ENCODE measurements around the gene HOOK2.

HOOK2 gene

DNA sequence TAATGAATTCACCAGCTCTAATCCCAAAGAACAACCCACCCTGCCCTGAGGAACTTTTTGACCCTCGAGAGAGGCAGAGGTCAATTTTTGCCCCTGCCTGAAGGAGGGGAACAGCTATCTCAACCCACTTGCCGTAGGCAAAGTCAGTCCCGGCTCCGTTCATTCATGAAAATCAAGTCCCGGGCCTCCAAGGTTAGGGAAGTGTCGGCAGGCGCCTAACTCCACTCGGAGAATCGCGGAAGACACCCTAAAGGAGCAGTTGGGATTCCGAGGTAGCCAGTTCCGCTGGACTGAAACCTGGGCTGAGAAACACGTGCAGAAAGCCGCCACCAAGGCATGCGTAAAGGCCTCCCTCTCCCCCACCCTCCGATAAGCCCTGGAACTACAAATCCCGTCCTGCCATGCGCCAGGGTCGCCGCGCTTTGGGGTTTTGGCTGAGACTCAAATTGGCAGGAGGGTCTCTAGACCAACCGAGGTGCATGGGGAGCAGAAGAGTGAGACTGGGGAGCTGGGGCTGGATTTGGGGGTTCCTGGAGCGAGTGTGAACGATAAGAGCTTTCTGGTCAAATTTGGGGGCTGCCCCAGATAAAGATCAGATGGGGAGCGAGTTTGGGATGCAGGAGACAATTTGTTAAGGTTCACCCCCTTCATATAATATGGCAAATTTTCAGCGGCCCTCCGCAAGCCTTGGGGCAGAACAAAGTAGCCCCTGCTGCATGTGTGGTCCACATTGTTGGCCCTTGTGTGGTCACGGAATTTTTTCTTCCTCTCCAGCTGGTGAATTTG lies 51.5 kb downstream of the HOOK2 start, which contains the start of gene TNPO2 (continued):
- TF ChIP-seq ZNF600 (tag by site-specific recombination; IDR thresholded peaks at IDR 0.05) (0 out of 2 replicates have a peak, but pooled peaks have one; percentile 53), ZNF626 (tag by site-specific recombination; IDR thresholded peaks at IDR 0.05) (no peak), SP7 (tag by site-specific recombination; IDR thresholded peaks at IDR 0.05) (peak; percentile 20; the same call in 1 of the 2 replicates), ZNF423 (tag by site-specific recombination; IDR thresholded peaks at IDR 0.05) (no peak), ZNF664 (tag by site-specific recombination; IDR thresholded peaks at IDR 0.05) (no peak), ZNF362 (tag by site-specific recombination; IDR thresholded peaks at IDR 0.05) (no peak), SALL2 (tag by site-specific recombination; IDR thresholded peaks at IDR 0.05; ENCODE audit: borderline replicate concordance) (no peak), ZNF76 (tag by site-specific recombination; IDR thresholded peaks at IDR 0.05; ENCODE audit: borderline replicate concordance, low read depth) (peak; percentile 93), ZSCAN18 (tag by site-specific recombination; IDR thresholded peaks at IDR 0.05) (no peak), ZNF23 (tag by site-specific recombination; IDR thresholded peaks at IDR 0.05; ENCODE audit: borderline replicate concordance) (no peak), ZNF341 (tag by site-specific recombination; IDR thresholded peaks at IDR 0.05; ENCODE audit: low read depth) (peak; percentile 87; the same call in 1 of the 2 replicates), ZNF394 (tag by site-specific recombination; IDR thresholded peaks at IDR 0.05; ENCODE audit: borderline replicate concordance) (no peak), ZNF138 (tag by site-specific recombination; IDR thresholded peaks at IDR 0.05; ENCODE audit: borderline replicate concordance) (no peak), ZNF660 (tag by site-specific recombination; IDR thresholded peaks at IDR 0.05) (no peak), BCL11A (tag by site-specific recombination; IDR thresholded peaks at IDR 0.05; ENCODE audit: low read depth) (no peak), ZNF785 (tag by site-specific recombination; IDR thresholded peaks at IDR 0.05) (no peak), ZNF248 (tag by site-specific recombination; IDR thresholded peaks at IDR 0.05) (no peak), CTCF (tag by site-specific recombination; IDR thresholded peaks at IDR 0.05) (no peak), ZNF791 (tag by site-specific recombination; IDR thresholded peaks at IDR 0.05) (no peak), GLIS2 (tag by site-specific recombination; IDR thresholded peaks at IDR 0.05) (no peak), KLF8 (tag by site-specific recombination; IDR thresholded peaks at IDR 0.05) (0 out of 2 replicates have a peak, but pooled peaks have one; percentile 11)
- TF ChIP-seq, protein P1, sequence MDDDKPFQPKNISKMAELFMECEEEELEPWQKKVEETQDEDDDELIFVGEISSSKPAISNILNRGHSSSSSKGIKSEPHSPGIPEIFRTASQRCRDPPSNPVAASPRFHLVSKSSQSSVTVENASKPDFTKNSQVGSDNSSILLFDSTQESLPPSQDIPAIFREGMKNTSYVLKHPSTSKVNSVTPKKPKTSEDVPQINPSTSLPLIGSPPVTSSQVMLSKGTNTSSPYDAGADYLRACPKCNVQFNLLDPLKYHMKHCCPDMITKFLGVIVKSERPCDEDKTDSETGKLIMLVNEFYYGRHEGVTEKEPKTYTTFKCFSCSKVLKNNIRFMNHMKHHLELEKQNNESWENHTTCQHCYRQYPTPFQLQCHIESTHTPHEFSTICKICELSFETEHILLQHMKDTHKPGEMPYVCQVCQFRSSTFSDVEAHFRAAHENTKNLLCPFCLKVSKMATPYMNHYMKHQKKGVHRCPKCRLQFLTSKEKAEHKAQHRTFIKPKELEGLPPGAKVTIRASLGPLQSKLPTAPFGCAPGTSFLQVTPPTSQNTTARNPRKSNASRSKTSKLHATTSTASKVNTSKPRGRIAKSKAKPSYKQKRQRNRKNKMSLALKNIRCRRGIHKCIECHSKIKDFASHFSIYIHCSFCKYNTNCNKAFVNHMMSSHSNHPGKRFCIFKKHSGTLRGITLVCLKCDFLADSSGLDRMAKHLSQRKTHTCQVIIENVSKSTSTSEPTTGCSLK (tag by site-specific recombination; IDR thresholded peaks at IDR 0.05): no peak
- TF ChIP-seq, protein P2, sequence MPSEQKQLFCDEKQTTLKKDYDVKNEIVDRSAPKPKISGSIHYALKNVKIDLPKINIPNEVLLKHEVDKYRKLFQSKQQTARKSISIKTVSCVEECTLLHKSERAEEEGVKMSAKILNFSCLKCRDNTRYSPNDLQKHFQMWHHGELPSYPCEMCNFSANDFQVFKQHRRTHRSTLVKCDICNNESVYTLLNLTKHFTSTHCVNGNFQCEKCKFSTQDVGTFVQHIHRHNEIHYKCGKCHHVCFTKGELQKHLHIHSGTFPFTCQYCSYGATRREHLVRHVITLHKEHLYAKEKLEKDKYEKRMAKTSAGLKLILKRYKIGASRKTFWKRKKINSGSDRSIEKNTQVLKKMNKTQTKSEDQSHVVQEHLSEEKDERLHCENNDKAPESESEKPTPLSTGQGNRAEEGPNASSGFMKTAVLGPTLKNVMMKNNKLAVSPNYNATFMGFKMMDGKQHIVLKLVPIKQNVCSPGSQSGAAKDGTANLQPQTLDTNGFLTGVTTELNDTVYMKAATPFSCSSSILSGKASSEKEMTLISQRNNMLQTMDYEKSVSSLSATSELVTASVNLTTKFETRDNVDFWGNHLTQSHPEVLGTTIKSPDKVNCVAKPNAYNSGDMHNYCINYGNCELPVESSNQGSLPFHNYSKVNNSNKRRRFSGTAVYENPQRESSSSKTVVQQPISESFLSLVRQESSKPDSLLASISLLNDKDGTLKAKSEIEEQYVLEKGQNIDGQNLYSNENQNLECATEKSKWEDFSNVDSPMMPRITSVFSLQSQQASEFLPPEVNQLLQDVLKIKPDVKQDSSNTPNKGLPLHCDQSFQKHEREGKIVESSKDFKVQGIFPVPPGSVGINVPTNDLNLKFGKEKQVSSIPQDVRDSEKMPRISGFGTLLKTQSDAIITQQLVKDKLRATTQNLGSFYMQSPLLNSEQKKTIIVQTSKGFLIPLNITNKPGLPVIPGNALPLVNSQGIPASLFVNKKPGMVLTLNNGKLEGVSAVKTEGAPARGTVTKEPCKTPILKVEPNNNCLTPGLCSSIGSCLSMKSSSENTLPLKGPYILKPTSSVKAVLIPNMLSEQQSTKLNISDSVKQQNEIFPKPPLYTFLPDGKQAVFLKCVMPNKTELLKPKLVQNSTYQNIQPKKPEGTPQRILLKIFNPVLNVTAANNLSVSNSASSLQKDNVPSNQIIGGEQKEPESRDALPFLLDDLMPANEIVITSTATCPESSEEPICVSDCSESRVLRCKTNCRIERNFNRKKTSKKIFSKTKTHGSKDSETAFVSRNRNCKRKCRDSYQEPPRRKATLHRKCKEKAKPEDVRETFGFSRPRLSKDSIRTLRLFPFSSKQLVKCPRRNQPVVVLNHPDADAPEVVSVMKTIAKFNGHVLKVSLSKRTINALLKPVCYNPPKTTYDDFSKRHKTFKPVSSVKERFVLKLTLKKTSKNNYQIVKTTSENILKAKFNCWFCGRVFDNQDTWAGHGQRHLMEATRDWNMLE (tag by site-specific recombination; conservative IDR thresholded peaks at IDR 0.05; ENCODE audit: low read depth): no peak
- TF ChIP-seq, protein P3, sequence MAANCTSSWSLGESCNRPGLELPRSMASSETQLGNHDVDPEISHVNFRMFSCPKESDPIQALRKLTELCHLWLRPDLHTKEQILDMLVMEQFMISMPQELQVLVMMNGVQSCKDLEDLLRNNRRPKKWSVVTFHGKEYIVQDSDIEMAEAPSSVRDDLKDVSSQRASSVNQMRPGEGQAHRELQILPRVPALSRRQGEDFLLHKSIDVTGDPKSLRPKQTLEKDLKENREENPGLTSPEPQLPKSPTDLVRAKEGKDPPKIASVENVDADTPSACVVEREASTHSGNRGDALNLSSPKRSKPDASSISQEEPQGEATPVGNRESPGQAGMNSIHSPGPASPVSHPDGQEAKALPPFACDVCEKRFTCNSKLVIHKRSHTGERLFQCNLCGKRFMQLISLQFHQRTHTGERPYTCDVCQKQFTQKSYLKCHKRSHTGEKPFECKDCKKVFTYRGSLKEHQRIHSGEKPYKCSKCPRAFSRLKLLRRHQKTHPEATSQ (tag by site-specific recombination; IDR thresholded peaks at IDR 0.05): no peak
- TF ChIP-seq, protein P4, sequence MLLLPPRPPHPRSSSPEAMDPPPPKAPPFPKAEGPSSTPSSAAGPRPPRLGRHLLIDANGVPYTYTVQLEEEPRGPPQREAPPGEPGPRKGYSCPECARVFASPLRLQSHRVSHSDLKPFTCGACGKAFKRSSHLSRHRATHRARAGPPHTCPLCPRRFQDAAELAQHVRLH (tag by site-specific recombination; IDR thresholded peaks at IDR 0.05): 0 out of 2 replicates have a peak, but pooled peaks have one; percentile 23

Measured in HEK293 (cell line).